OCI-LY7 (cell line): Measurements from ENCODE around the gene SASH1. TPM values are rescaled to one million over a fixed set of nuclear protein-coding genes. Genes with fewer than 3 reads are reported as not detected.

Source experiments
- BruUV-seq: library from RNA; stranded (reverse); fragments of 400-500 nt; replicated peaks from 2 replicates; lab custom pipeline; 2021; lab: Mats Ljungman, UMichigan
- CTCF ChIA-PET: fragments of 300-600 bp; sonication (Branson Sonifier 250); formaldehyde crosslinking; loops from one replicate; lab custom pipeline; 2022; ENCODE audit warnings: antibody characterized with exemption; ENCODE audit not compliant: unreplicated experiment; lab: Charles Lee
- POLR2A ChIA-PET: fragments of 300-600 bp; sonication (Branson Sonifier 250); formaldehyde crosslinking; loops from one replicate; lab custom pipeline; 2022; ENCODE audit warnings: antibody characterized with exemption; lab: Charles Lee
- DNase-seq: peaks from one replicate; pipeline ENCODE4 v3.0.0-alpha.2; 2015; ENCODE audit warnings: low spot score
- H2AFZ ChIP-seq: fragments of 200-600 bp; sonication (generic), shearing (Covaris generic); 2 replicates; pipeline ENCODE4 v1.6.1; 2014; ENCODE audit warnings: mild to moderate bottlenecking, antibody characterized with exemption, low read length, moderate library complexity
- H3K27ac ChIP-seq: fragments of 200-600 bp; sonication (generic); 2 replicates; pipeline ENCODE4 v1.5.1; 2014; ENCODE audit warnings: mixed run types, low read depth, mild to moderate bottlenecking, moderate library complexity, low read length, inconsistent platforms; ENCODE audit not compliant: poor library complexity, severe bottlenecking
- H3K36me3 ChIP-seq: fragments of 200-600 bp; sonication (generic); 2 replicates; pipeline ENCODE4 v1.6.1; 2014; ENCODE audit warnings: mild to moderate bottlenecking, antibody characterized with exemption, low read length, moderate library complexity, mixed read lengths; ENCODE audit not compliant: insufficient read depth
- H3K4me1 ChIP-seq: fragments of 200-600 bp; sonication (generic); 2 replicates; pipeline ENCODE4 v1.5.1; 2014; ENCODE audit warnings: mild to moderate bottlenecking, low read length; ENCODE audit not compliant: insufficient read depth, poor library complexity, severe bottlenecking
- H3K4me2 ChIP-seq: fragments of 200-600 bp; sonication (generic); 2 replicates; pipeline ENCODE4 v1.6.1; 2014; ENCODE audit warnings: mild to moderate bottlenecking, low read length
- H3K4me3 ChIP-seq: fragments of 200-600 bp; sonication (generic); 2 replicates; pipeline ENCODE4 v1.5.1; 2014; ENCODE audit warnings: mild to moderate bottlenecking, low read depth, low read length; ENCODE audit not compliant: poor library complexity, severe bottlenecking
- H3K79me2 ChIP-seq: fragments of 200-600 bp; sonication (generic); 2 replicates; pipeline ENCODE4 v1.6.1; 2016; ENCODE audit warnings: low read depth, mild to moderate bottlenecking, low read length, moderate library complexity, mixed read lengths; ENCODE audit not compliant: insufficient read depth
- H3K9me2 ChIP-seq: fragments of 200-600 bp; sonication (generic); 2 replicates; pipeline ENCODE4 v1.6.1; 2016; ENCODE audit warnings: mild to moderate bottlenecking, low read length, mixed read lengths; ENCODE audit not compliant: insufficient read depth
- H3K9me3 ChIP-seq: fragments of 200-600 bp; sonication (generic); 2 replicates; pipeline ENCODE4 v1.6.1; 2014; ENCODE audit warnings: mild to moderate bottlenecking, mixed run types, low read length, mixed read lengths
- H4K20me1 ChIP-seq: fragments of 200-600 bp; sonication (generic); 2 replicates; pipeline ENCODE4 v1.6.1; 2014; ENCODE audit warnings: mild to moderate bottlenecking, antibody characterized with exemption, low read length, moderate library complexity, mixed read lengths; ENCODE audit not compliant: insufficient read depth
- CTCF ChIP-seq: fragments of 200-600 bp; sonication (generic); conservative IDR thresholded peaks from 2 replicates; pipeline ENCODE4 v1.5.1; 2014; ENCODE audit warnings: mild to moderate bottlenecking, antibody characterized with exemption, low read length, moderate library complexity, mixed read lengths
- EZH2phosphoT487 ChIP-seq: fragments of 200-600 bp; sonication (generic); IDR thresholded peaks from 2 replicates; pipeline ENCODE4 v1.6.1; 2018; ENCODE audit warnings: low read depth, borderline replicate concordance, mild to moderate bottlenecking, mixed run types, antibody characterized with exemption, low read length, moderate library complexity, mixed read lengths
- intact Hi-C: fragments of 100-400 bp; cut with micrococcal nuclease; formaldehyde crosslinking; loops from one replicate; pipeline ENCODE4 v1.10.0; 2022; ENCODE audit not compliant: unreplicated experiment
- total RNA-seq, 2 experiments: library from RNA; depleted of rRNA in 1 of 2; stranded (reverse); fragments of >200 nt in 1 of 2; shearing (Covaris generic) in 1 of 2; gene quantifications; 2 replicates each; pipeline ENCODE4 v1.2.3, GENCODE V29; 2014 to 2022

The SASH1 gene
- total RNA-seq, 2 experiments from 2014 or later: not detected

- Histone ChIP-seq H3K9me3 (no peaks in the 10 kb centered on the region), H3K4me3 (no peak overlapping the region), H4K20me1 (no peaks in the 10 kb centered on the region), H3K27ac (no peak overlapping the region), H3K4me2 (no peak overlapping the region), H3K79me2 (no peaks in the 10 kb centered on the region), H3K9me2 (no peaks in the 10 kb centered on the region), H2AFZ (no peak overlapping the region), H3K4me1 (no peaks in the 10 kb centered on the region), H3K36me3 (no peaks in the 10 kb centered on the region)
- intact Hi-C loops: no loop called here
- TF ChIP-seq CTCF: no peak
- DNase-seq: no peak
- POLR2A ChIA-PET: interaction anchor here (0.7 to 0.8 kb wide), 2 partner anchors 14 to 243 kb away, joined by 3 read pairs; no protein-coding TSS in a partner anchor
- CTCF ChIA-PET: no interaction called here
- no TSS peak for BruUV-seq
Observed at GRCh38 chr6:148513145-148514071, 170.8 kb downstream of the SASH1 start.

GRCh38 chr6:148514091-148514845, 171.6 kb downstream of the SASH1 start:
- ChIA-PET CTCF (no interaction called here), POLR2A (interaction anchor here (0.6 to 0.8 kb wide), 3 partner anchors 13 to 1369 kb away, joined by 3 read pairs; no protein-coding TSS in a partner anchor)
- H4K20me1 ChIP-seq: no peaks in the 10 kb centered on the region
- no peak overlapping the region for H3K27ac ChIP-seq
- DNase-seq: no peak
- intact Hi-C loops: no loop called here
- H2AFZ ChIP-seq: no peak overlapping the region
- H3K79me2 ChIP-seq: no peaks in the 10 kb centered on the region
- peaks cover 2% of the 10 kb centered on the region for H3K4me1 ChIP-seq
- H3K4me2 ChIP-seq: no peak overlapping the region
- H3K9me3 ChIP-seq: no peaks in the 10 kb centered on the region
- TF ChIP-seq CTCF (no peak), EZH2phosphoT487 (no peak)
- no peak overlapping the region for H3K4me3 ChIP-seq
- no TSS peak for BruUV-seq
- H3K9me2 ChIP-seq: no peaks in the 10 kb centered on the region
- H3K36me3 ChIP-seq: no peaks in the 10 kb centered on the region
